K562 (cell line): ENCODE results near the gene KLHL6. TPM values are rescaled to one million over a fixed set of nuclear protein-coding genes. Genes with fewer than 3 reads are reported as not detected.

Experiments used
- CCNT2 ChIP-seq: IDR thresholded peaks from 2 replicates; pipeline ENCODE4 v1.6.1; 2011; ENCODE audit warnings: borderline replicate concordance, low read depth, mild to moderate bottlenecking, moderate library complexity, mixed read lengths, low read length; ENCODE audit not compliant: insufficient read length; ENCODE audit errors: extremely low read depth
- MECOM ChIP-seq: fragments of 250-450 bp; sonication (Bioruptor Pico); IDR thresholded peaks from 2 replicates; pipeline ENCODE4 v1.8.0; 2022; ENCODE audit warnings: inconsistent platforms
- NFATC3 ChIP-seq: fragments of 450-650 bp; IDR thresholded peaks from 2 replicates; pipeline ENCODE4 v1.6.1; 2017; ENCODE audit warnings: mild to moderate bottlenecking
- ZEB2 ChIP-seq: fragments of 450-650 bp; IDR thresholded peaks from 2 replicates; pipeline ENCODE4 v1.6.1; 2016
- polyA plus RNA-seq, 8 experiments: library from polyadenylated mRNA; depleted of rRNA in 4 of 8; stranded (reverse) in 5 of 8; unstranded in 3 of 8; fragments of >200 nt; fragmentation: Nextera tagmentation in 2 of 8; fragmentation: Illumina TruSeq in 1 of 8; extraction: Ambion mirVana in 2 of 8; extraction: Trizol in 1 of 8; gene quantifications; 2 replicates each; pipeline versions ENCODE4 v1.2.1 to v1.2.3, GENCODE V29; 2011 to 2014; ENCODE audit warnings: inconsistent platforms in 1 of 8, missing spikeins in 1 of 8
- total RNA-seq, 7 experiments: library from RNA; depleted of rRNA in 6 of 7; stranded (reverse); fragments of >200 nt in 6 of 7; fragmentation: Illumina TruSeq in 2 of 7; extraction: Trizol in 2 of 7; gene quantifications; 2 replicates each; pipeline versions ENCODE4 v1.2.1 to v1.2.3, GENCODE V29; 2011 to 2021; ENCODE audit warnings: low replicate concordance in 1 of 7
- TF ChIP-seq, protein P1 (sequence below), 2 experiments: fragments of 450-650 bp in 1 of 2; sonication (generic) in 1 of 2; formaldehyde crosslinking in 1 of 2; IDR thresholded peaks; 2 replicates each; pipeline versions ENCODE4 v1.7.1 to v1.9.0; 2016 to 2022; ENCODE audit warnings: inconsistent platforms in 1 of 2, mild to moderate bottlenecking in 1 of 2, missing genetic modification reagents in 1 of 2
- TF ChIP-seq, protein P2 (sequence below): fragments of 250-450 bp; sonication (Bioruptor Pico); IDR thresholded peaks from 2 replicates; pipeline ENCODE4 v1.5.0; 2021
- TF ChIP-seq, protein P3 (sequence below), 2 experiments: fragments of 450-650 bp; IDR thresholded peaks; 2 replicates each; pipeline ENCODE4 v1.6.1; 2016
- TF ChIP-seq, protein P4 (sequence below): fragments of 250-450 bp; sonication (Bioruptor Pico); IDR thresholded peaks from 2 replicates; pipeline ENCODE4 v1.8.0; 2022; ENCODE audit warnings: inconsistent platforms

KLHL6 gene
- total and polyA plus RNA-seq, 9 of the 15 experiments (the other 6 are each of a cell fraction or from before 2014, with no cell fraction given): 0.18 to 2.1 (median 1.4) TPM

DNA sequence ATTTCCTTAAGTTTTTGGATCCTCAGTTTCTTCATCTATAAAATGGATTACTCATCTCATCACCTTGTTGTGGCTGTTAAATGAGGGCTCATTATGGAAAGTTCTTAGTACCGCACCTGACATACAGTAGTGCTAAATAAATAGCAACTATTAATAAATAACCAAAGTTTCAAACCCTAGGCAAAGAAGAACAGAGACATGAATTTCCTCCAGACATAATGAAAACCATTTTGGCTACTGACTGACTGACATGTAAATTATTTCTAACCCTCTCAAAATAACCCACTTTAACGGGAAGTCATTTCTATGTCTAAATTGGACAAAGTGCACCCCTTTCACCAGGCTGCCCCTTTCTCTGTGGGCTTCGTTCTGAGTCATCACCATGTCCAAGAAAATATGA is 17.4 kb upstream of the KLHL6 start (continued):
- TF ChIP-seq, protein P1, sequence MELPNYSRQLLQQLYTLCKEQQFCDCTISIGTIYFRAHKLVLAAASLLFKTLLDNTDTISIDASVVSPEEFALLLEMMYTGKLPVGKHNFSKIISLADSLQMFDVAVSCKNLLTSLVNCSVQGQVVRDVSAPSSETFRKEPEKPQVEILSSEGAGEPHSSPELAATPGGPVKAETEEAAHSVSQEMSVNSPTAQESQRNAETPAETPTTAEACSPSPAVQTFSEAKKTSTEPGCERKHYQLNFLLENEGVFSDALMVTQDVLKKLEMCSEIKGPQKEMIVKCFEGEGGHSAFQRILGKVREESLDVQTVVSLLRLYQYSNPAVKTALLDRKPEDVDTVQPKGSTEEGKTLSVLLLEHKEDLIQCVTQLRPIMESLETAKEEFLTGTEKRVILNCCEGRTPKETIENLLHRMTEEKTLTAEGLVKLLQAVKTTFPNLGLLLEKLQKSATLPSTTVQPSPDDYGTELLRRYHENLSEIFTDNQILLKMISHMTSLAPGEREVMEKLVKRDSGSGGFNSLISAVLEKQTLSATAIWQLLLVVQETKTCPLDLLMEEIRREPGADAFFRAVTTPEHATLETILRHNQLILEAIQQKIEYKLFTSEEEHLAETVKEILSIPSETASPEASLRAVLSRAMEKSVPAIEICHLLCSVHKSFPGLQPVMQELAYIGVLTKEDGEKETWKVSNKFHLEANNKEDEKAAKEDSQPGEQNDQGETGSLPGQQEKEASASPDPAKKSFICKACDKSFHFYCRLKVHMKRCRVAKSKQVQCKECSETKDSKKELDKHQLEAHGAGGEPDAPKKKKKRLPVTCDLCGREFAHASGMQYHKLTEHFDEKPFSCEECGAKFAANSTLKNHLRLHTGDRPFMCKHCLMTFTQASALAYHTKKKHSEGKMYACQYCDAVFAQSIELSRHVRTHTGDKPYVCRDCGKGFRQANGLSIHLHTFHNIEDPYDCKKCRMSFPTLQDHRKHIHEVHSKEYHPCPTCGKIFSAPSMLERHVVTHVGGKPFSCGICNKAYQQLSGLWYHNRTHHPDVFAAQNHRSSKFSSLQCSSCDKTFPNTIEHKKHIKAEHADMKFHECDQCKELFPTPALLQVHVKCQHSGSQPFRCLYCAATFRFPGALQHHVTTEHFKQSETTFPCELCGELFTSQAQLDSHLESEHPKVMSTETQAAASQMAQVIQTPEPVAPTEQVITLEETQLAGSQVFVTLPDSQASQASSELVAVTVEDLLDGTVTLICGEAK (IDR thresholded peaks at IDR 0.05): no peak
- TF ChIP-seq, protein P1 (CRISPR knock-in tag; IDR thresholded peaks at IDR 0.05): no peak
- TF ChIP-seq CCNT2: no peak
- TF ChIP-seq MECOM (CRISPR knock-in tag): no peak
- no peak for TF ChIP-seq NFATC3
- TF ChIP-seq, protein P2, sequence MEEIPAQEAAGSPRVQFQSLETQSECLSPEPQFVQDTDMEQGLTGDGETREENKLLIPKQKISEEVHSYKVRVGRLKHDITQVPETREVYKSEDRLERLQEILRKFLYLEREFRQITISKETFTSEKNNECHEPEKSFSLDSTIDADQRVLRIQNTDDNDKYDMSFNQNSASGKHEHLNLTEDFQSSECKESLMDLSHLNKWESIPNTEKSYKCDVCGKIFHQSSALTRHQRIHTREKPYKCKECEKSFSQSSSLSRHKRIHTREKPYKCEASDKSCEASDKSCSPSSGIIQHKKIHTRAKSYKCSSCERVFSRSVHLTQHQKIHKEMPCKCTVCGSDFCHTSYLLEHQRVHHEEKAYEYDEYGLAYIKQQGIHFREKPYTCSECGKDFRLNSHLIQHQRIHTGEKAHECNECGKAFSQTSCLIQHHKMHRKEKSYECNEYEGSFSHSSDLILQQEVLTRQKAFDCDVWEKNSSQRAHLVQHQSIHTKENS: no peak
- TF ChIP-seq, protein P3, sequence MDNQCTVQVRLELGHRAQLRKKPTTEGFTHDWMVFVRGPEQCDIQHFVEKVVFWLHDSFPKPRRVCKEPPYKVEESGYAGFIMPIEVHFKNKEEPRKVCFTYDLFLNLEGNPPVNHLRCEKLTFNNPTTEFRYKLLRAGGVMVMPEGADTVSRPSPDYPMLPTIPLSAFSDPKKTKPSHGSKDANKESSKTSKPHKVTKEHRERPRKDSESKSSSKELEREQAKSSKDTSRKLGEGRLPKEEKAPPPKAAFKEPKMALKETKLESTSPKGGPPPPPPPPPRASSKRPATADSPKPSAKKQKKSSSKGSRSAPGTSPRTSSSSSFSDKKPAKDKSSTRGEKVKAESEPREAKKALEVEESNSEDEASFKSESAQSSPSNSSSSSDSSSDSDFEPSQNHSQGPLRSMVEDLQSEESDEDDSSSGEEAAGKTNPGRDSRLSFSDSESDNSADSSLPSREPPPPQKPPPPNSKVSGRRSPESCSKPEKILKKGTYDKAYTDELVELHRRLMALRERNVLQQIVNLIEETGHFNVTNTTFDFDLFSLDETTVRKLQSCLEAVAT (IDR thresholded peaks at IDR 0.05): no peak
- TF ChIP-seq, protein P4, sequence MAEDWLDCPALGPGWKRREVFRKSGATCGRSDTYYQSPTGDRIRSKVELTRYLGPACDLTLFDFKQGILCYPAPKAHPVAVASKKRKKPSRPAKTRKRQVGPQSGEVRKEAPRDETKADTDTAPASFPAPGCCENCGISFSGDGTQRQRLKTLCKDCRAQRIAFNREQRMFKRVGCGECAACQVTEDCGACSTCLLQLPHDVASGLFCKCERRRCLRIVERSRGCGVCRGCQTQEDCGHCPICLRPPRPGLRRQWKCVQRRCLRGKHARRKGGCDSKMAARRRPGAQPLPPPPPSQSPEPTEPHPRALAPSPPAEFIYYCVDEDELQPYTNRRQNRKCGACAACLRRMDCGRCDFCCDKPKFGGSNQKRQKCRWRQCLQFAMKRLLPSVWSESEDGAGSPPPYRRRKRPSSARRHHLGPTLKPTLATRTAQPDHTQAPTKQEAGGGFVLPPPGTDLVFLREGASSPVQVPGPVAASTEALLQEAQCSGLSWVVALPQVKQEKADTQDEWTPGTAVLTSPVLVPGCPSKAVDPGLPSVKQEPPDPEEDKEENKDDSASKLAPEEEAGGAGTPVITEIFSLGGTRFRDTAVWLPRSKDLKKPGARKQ: no peak
- TF ChIP-seq ZEB2: no peak
